PC-3 (cell line): ENCODE results near the gene CYTH2.

Experiments
- CTCF ChIP-seq: fragments of 300-600 bp; sonication (generic); conservative IDR thresholded peaks from 2 replicates; pipeline ENCODE4 v1.5.1; 2017; ENCODE audit warnings: antibody characterized with exemption, low read depth, mild to moderate bottlenecking, low read length
- EZH2phosphoT487 ChIP-seq: fragments of 300-600 bp; sonication (generic); IDR thresholded peaks from 2 replicates; pipeline ENCODE4 v1.6.1; 2018; ENCODE audit warnings: mild to moderate bottlenecking, antibody characterized with exemption, low read length, borderline replicate concordance

- TF ChIP-seq CTCF (no peak), EZH2phosphoT487 (no peak)
These were observed 12.3 kb upstream of the CYTH2 start for GRCh38 chr19:48456864-48457263.
